K562 (cell line): ENCODE results near the gene DIP2A.

Experiments
- YY1 ChIP-seq, 3 experiments: IDR thresholded peaks; 2 replicates each; pipeline ENCODE4 v1.6.1; 2011; ENCODE audit warnings: low read length in 2 of 3, mild to moderate bottlenecking in 2 of 3, moderate library complexity in 2 of 3, borderline replicate concordance in 1 of 3, control low read depth in 1 of 3, low read depth in 1 of 3; ENCODE audit not compliant: insufficient read depth in 3 of 3, insufficient replicate concordance in 2 of 3, control insufficient read depth in 1 of 3, insufficient read length in 1 of 3; ENCODE audit errors: extremely low read depth in 1 of 3
- ZNF146 ChIP-seq: IDR thresholded peaks from one replicate; pipeline ENCODE4 v1.6.1; 2018; ENCODE audit warnings: missing compliant biosample characterization; ENCODE audit not compliant: unreplicated experiment
- TF ChIP-seq, protein P1 (sequence below), 3 experiments: IDR thresholded peaks in 2 of 3; conservative IDR thresholded peaks in 1 of 3; 2 replicates each; pipeline ENCODE4 v1.5.1; 2011 to 2012; ENCODE audit warnings: low read length in 3 of 3, mild to moderate bottlenecking in 3 of 3, control low read depth in 2 of 3, improper control_type of control experiment in 1 of 3, inconsistent platforms in 1 of 3, low read depth in 1 of 3, mixed read lengths in 1 of 3, moderate library complexity in 1 of 3; ENCODE audit not compliant: insufficient read depth in 2 of 3
- TF ChIP-seq, protein P2 (sequence below), 2 experiments: IDR thresholded peaks in 1 of 2; conservative IDR thresholded peaks in 1 of 2; 2 replicates each; pipeline ENCODE4 v1.6.1; 2016; ENCODE audit warnings: low read depth in 2 of 2, mild to moderate bottlenecking in 1 of 2, missing compliant biosample characterization in 1 of 2, missing genetic modification characterization in 1 of 2, moderate library complexity in 1 of 2

DNA sequence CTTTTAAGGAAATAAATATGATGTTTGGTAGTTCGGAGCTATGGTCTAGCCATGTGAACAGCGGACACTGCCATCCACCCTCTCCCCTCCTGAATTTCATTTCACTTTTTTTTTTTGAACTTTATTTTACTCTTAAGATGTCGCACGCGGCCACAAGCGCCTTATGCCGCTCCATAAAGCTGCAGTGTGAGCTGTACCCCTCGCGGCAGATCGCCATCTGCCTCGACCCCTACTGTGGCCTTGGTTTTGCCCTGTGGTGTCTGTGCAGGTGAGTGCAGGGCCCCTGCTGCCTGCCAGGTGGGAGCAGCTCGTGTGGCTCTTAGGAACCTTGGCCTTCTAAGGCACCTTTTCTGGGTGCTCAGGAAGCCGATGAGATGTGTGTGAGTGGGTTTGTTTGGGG lies 98.1 kb downstream of the DIP2A start:
- TF ChIP-seq ZNF146 (CRISPR knock-in tag): no peak
- TF ChIP-seq, protein P1, sequence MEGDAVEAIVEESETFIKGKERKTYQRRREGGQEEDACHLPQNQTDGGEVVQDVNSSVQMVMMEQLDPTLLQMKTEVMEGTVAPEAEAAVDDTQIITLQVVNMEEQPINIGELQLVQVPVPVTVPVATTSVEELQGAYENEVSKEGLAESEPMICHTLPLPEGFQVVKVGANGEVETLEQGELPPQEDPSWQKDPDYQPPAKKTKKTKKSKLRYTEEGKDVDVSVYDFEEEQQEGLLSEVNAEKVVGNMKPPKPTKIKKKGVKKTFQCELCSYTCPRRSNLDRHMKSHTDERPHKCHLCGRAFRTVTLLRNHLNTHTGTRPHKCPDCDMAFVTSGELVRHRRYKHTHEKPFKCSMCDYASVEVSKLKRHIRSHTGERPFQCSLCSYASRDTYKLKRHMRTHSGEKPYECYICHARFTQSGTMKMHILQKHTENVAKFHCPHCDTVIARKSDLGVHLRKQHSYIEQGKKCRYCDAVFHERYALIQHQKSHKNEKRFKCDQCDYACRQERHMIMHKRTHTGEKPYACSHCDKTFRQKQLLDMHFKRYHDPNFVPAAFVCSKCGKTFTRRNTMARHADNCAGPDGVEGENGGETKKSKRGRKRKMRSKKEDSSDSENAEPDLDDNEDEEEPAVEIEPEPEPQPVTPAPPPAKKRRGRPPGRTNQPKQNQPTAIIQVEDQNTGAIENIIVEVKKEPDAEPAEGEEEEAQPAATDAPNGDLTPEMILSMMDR (IDR thresholded peaks at IDR 0.05 in 2 of 3, conservative IDR thresholded peaks at IDR 0.05 in 1 of 3; ENCODE audit: insufficient read depth in 2 of 3, low read depth in 1 of 3, low read length in 3 of 3): no peak
- no peak for TF ChIP-seq YY1 (IDR thresholded peaks at IDR 0.05; ENCODE audit: borderline replicate concordance in 1 of 3, control insufficient read depth in 1 of 3, extremely low read depth in 1 of 3, insufficient read depth in 3 of 3, insufficient read length in 1 of 3, insufficient replicate concordance in 2 of 3, low read depth in 1 of 3, low read length in 2 of 3)
- TF ChIP-seq, protein P2, sequence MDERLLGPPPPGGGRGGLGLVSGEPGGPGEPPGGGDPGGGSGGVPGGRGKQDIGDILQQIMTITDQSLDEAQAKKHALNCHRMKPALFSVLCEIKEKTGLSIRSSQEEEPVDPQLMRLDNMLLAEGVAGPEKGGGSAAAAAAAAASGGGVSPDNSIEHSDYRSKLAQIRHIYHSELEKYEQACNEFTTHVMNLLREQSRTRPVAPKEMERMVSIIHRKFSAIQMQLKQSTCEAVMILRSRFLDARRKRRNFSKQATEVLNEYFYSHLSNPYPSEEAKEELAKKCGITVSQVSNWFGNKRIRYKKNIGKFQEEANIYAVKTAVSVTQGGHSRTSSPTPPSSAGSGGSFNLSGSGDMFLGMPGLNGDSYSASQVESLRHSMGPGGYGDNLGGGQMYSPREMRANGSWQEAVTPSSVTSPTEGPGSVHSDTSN (CRISPR knock-in tag; IDR thresholded peaks at IDR 0.05; ENCODE audit: low read depth): no peak
- TF ChIP-seq, protein P2 (tag; conservative IDR thresholded peaks at IDR 0.05; ENCODE audit: low read depth): no peak
